Endothelial cell of umbilical vein (primary cell): ENCODE data around the gene TMED8. TPM values are rescaled to one million over a fixed set of nuclear protein-coding genes. Genes with fewer than 3 reads are reported as not detected.
"Not testable (repeated sequence)": the region's sequence is repeated elsewhere in the genome, so short reads cannot be mapped to it uniquely, and the experiment has no call there.

Experiments used
- BruUV-seq: library from RNA; stranded (reverse); fragments of 400-500 nt; replicated peaks from 2 replicates; lab custom pipeline; 2021; lab: Mats Ljungman, UMichigan
- CTCF ChIA-PET: fragments of 300-600, 350-600 bp; sonication (Branson Sonifier 250); formaldehyde crosslinking; loops from one replicate; lab custom pipeline; 2021; ENCODE audit warnings: antibody characterized with exemption, inconsistent platforms; lab: Charles Lee
- POLR2A ChIA-PET: fragments of 300-600, 350-600 bp; sonication (Branson Sonifier 250); formaldehyde crosslinking; loops from one replicate; lab custom pipeline; 2021; ENCODE audit warnings: antibody characterized with exemption, inconsistent platforms; lab: Charles Lee
- DNase-seq: peaks from one replicate; pipeline ENCODE4 v3.0.0-alpha.2; 2011; ENCODE audit warnings: low read depth, low spot score
- FAIRE-seq: peaks from 2 replicates; lab custom pipeline; 2011; peaks lifted over from hg19 to GRCh38; lab: Jason Lieb, UNC
- H2AFZ ChIP-seq: 2 replicates; pipeline ENCODE4 v1.6.0; 2012; ENCODE audit warnings: low read depth, low read length, control low read depth, inconsistent platforms
- H3K27ac ChIP-seq: 2 replicates; pipeline ENCODE4 v1.5.1; 2011; ENCODE audit warnings: low read depth, mild to moderate bottlenecking, control low read depth, low read length, moderate library complexity; ENCODE audit not compliant: insufficient read depth
- H3K27me3 ChIP-seq, 2 experiments: 2 replicates each; pipeline versions ENCODE4 v1.6.0 to v1.6.1; 2011; ENCODE audit warnings: low read length in 2 of 2, mixed read lengths in 1 of 2; ENCODE audit not compliant: control insufficient read depth in 2 of 2, insufficient read depth in 2 of 2
- H3K36me3 ChIP-seq, 2 experiments: 2 replicates in 1 of 2; 3 replicates in 1 of 2; pipeline ENCODE4 v1.5.1; 2011; ENCODE audit warnings: low read length in 2 of 2, mild to moderate bottlenecking in 1 of 2, moderate library complexity in 1 of 2; ENCODE audit not compliant: control insufficient read depth in 2 of 2, insufficient read depth in 2 of 2; ENCODE audit errors: extremely low read depth in 1 of 2
- H3K4me1 ChIP-seq: 3 replicates; pipeline ENCODE4 v1.5.1; 2011; ENCODE audit warnings: mild to moderate bottlenecking, low read length; ENCODE audit not compliant: control insufficient read depth, insufficient read depth; ENCODE audit errors: extremely low read depth
- H3K4me2 ChIP-seq: 2 replicates; pipeline ENCODE4 v1.6.1; 2011; ENCODE audit warnings: low read length, control low read depth, mixed read lengths; ENCODE audit not compliant: insufficient read depth
- H3K4me3 ChIP-seq, 3 experiments: fragments of 200-600 bp in 1 of 3; sonication (generic), shearing (Covaris generic) in 1 of 3; replicated peaks in 1 of 3; 2 replicates each; pipeline ENCODE4 v1.5.1; 2011 to 2016; ENCODE audit warnings: control low read depth in 3 of 3, low read length in 3 of 3, mild to moderate bottlenecking in 2 of 3, inconsistent platforms in 1 of 3, low read depth in 1 of 3, moderate library complexity in 1 of 3; ENCODE audit not compliant: insufficient read depth in 1 of 3
- H3K79me2 ChIP-seq: 2 replicates; pipeline ENCODE4 v1.6.0; 2012; ENCODE audit warnings: low read length, inconsistent platforms; ENCODE audit not compliant: control insufficient read depth, insufficient read depth
- H3K9ac ChIP-seq: replicated peaks from 2 replicates; pipeline ENCODE3; 2011; ENCODE audit warnings: low read length, control low read depth; ENCODE audit not compliant: insufficient read depth; ENCODE audit errors: extremely low read depth
- H3K9me1 ChIP-seq: replicated peaks from 3 replicates; pipeline ENCODE4 v1.6.0; 2011; ENCODE audit warnings: mild to moderate bottlenecking, low read length; ENCODE audit not compliant: control insufficient read depth, insufficient read depth; ENCODE audit errors: extremely low read depth
- H3K9me3 ChIP-seq: replicated peaks from 2 replicates; pipeline ENCODE4 v1.5.1; 2012; ENCODE audit warnings: low read length, inconsistent platforms; ENCODE audit not compliant: control insufficient read depth, insufficient read depth
- H4K20me1 ChIP-seq: replicated peaks from 2 replicates; pipeline ENCODE3; 2011; ENCODE audit warnings: mild to moderate bottlenecking, low read length; ENCODE audit not compliant: control insufficient read depth, insufficient read depth; ENCODE audit errors: extremely low read depth
- CTCF ChIP-seq, 2 donors: IDR thresholded peaks; 1 replicate in 1 of 2; 2 replicates in 1 of 2; pipeline ENCODE4 v1.5.1; 2011; ENCODE audit warnings: low read length in 2 of 2, mild to moderate bottlenecking in 2 of 2, moderate library complexity in 2 of 2, control low read depth in 1 of 2, inconsistent platforms in 1 of 2, low read depth in 1 of 2; ENCODE audit not compliant: insufficient read depth in 1 of 2; ENCODE audit errors: extremely low read depth in 1 of 2
- FOS ChIP-seq: IDR thresholded peaks from 2 replicates; pipeline ENCODE4 v1.6.1; 2011; ENCODE audit warnings: mild to moderate bottlenecking, low read length, moderate library complexity, borderline replicate concordance; ENCODE audit not compliant: insufficient read depth
- GATA2 ChIP-seq: IDR thresholded peaks from 2 replicates; pipeline ENCODE4 v1.7.0; 2011; ENCODE audit warnings: low read depth, mild to moderate bottlenecking, moderate library complexity, mixed read lengths, low read length; ENCODE audit not compliant: insufficient read length, insufficient read depth
- MAX ChIP-seq: IDR thresholded peaks from 2 replicates; pipeline ENCODE4 v1.6.1; 2011; ENCODE audit not compliant: insufficient read depth, insufficient read length
- MYC ChIP-seq: IDR thresholded peaks from one replicate; pipeline ENCODE4 v1.6.1; 2011; ENCODE audit warnings: mild to moderate bottlenecking, low read depth, low read length
- dilution Hi-C: fragments of 300-500 bp; cut with MboI; formaldehyde crosslinking; loops from one replicate; pipeline ENCODE4 v1.15.0; 2019; ENCODE audit warnings: low sequenced_read_pairs; ENCODE audit not compliant: extremely low pct_ligation_motif_present
- intact Hi-C: fragments of 100-400 bp; cut with micrococcal nuclease; formaldehyde crosslinking; loops from one replicate; pipeline ENCODE4 v1.10.0; 2022
- polyA plus RNA-seq, 4 experiments: library from polyadenylated mRNA; depleted of rRNA in 3 of 4; stranded (reverse) in 3 of 4; unstranded in 1 of 4; fragments of >200 nt; gene quantifications; 2 replicates each; pipeline versions ENCODE4 v1.2.1 to v1.2.3, GENCODE V29; 2011 to 2012; ENCODE audit warnings: missing spikeins in 1 of 4
- total RNA-seq: library from RNA; stranded (reverse); gene quantifications from 2 replicates; pipeline ENCODE4 v1.2.3, GENCODE V29; 2021

TMED8 gene
- total and polyA plus RNA-seq, 2 donors (not counting 3 experiments of a cell fraction or from before 2014, with no cell fraction given) = 5.2 to 12.6 TPM

GRCh38 chr14:77337880-77338279 is 39.0 kb downstream of the TMED8 start:
- Histone ChIP-seq H3K27me3 (no peaks in the 10 kb centered on the region), H3K4me1 (no peaks in the 10 kb centered on the region), H2AFZ (no peak overlapping the region), H3K79me2 (no peaks in the 10 kb centered on the region), H3K9me3 (no peaks in the 10 kb centered on the region), H3K9ac (no peak overlapping the region), H3K36me3 (peaks cover 0 to 3% of the 10 kb centered on the region in 2 experiments), H3K27ac (no peak overlapping the region), H4K20me1 (no peaks in the 10 kb centered on the region), H3K4me2 (no peak overlapping the region), H3K4me3 (no peak overlapping the region), H3K9me1 (no peaks in the 10 kb centered on the region)
- no peak for TF ChIP-seq MAX
- TF ChIP-seq CTCF (IDR thresholded peaks at IDR 0.05; ENCODE audit: extremely low read depth in 1 of 2, insufficient read depth in 1 of 2, low read depth in 1 of 2, low read length in 2 of 2) = no peak
- TF ChIP-seq GATA2 = no peak
- no peak for TF ChIP-seq FOS
- TF ChIP-seq MYC = no peak
- ChIA-PET CTCF (no interaction called here), POLR2A (no interaction called here)
- dilution Hi-C loops (no loop called here), intact Hi-C loops (no loop called here)
- FAIRE-seq (no peak), DNase-seq (no peak)
- BruUV-seq = no TSS peak

- dilution Hi-C loops, H4K20me1 ChIP-seq, BruUV-seq, H3K27me3 ChIP-seq, H3K79me2 ChIP-seq, DNase-seq, intact Hi-C loops, H3K4me3 ChIP-seq, H3K9me1 ChIP-seq, H3K36me3 ChIP-seq, H3K9ac ChIP-seq, H2AFZ ChIP-seq, H3K9me3 ChIP-seq, H3K4me1 ChIP-seq, FAIRE-seq, POLR2A ChIA-PET, H3K4me2 ChIP-seq, H3K27ac ChIP-seq: not testable (repeated sequence)
- CTCF ChIA-PET = interaction anchor here (0.6 kb wide), 1 partner anchor 100 kb away, joined by 3 read pairs; no protein-coding TSS in a partner anchor
These were observed 39.6 kb downstream of the TMED8 start for GRCh38 chr14:77337255-77337654.
